HepG2 (cell line): ENCODE measurements around the gene RNF4. TPM values are rescaled to one million over a fixed set of nuclear protein-coding genes. Genes with fewer than 3 reads are reported as not detected.

Source experiments
- ATF7-NPFF ChIP-seq: sonication (generic); formaldehyde crosslinking; IDR thresholded peaks from 2 replicates; pipeline ENCODE4 v1.8.1; 2023; ENCODE audit warnings: mild to moderate bottlenecking, low read depth, missing genetic modification reagents, moderate library complexity
- FOXJ3 ChIP-seq: sonication (generic); formaldehyde crosslinking; IDR thresholded peaks from 2 replicates; pipeline ENCODE4 v1.4.0; 2020; ENCODE audit warnings: missing genetic modification reagents, mild to moderate bottlenecking, borderline replicate concordance
- GATA4 ChIP-seq: sonication (generic); IDR thresholded peaks from 2 replicates; pipeline ENCODE4 v1.6.1; 2016; ENCODE audit warnings: antibody characterized with exemption, low read depth, borderline replicate concordance
- GPBP1L1 ChIP-seq: sonication (generic); formaldehyde crosslinking; IDR thresholded peaks from 2 replicates; pipeline ENCODE4 v1.5.0; 2020; ENCODE audit warnings: mild to moderate bottlenecking, missing genetic modification reagents
- HMGA1 ChIP-seq: sonication (generic); formaldehyde crosslinking; conservative IDR thresholded peaks from 2 replicates; pipeline ENCODE4 v1.4.0; 2020; ENCODE audit warnings: missing genetic modification reagents
- MTF2 ChIP-seq: sonication (generic); formaldehyde crosslinking; IDR thresholded peaks from 2 replicates; pipeline ENCODE4 v1.5.0; 2020; ENCODE audit warnings: missing genetic modification reagents, borderline replicate concordance
- PAWR ChIP-seq: sonication (generic); formaldehyde crosslinking; IDR thresholded peaks from 2 replicates; pipeline ENCODE4 v1.4.0; 2020; ENCODE audit warnings: missing genetic modification reagents, mild to moderate bottlenecking, borderline replicate concordance
- SP5 ChIP-seq: IDR thresholded peaks from 2 replicates; pipeline ENCODE4 v1.6.1; 2016; ENCODE audit warnings: low read depth, borderline replicate concordance
- SRY ChIP-seq: sonication (generic); formaldehyde crosslinking; IDR thresholded peaks from 2 replicates; pipeline ENCODE4 v1.8.0; 2022; ENCODE audit warnings: mild to moderate bottlenecking, missing genetic modification reagents
- TEF ChIP-seq: sonication (generic); formaldehyde crosslinking; IDR thresholded peaks from 2 replicates; pipeline ENCODE4 v1.5.0; 2020; ENCODE audit warnings: missing genetic modification reagents
- ZBTB1 ChIP-seq: sonication (generic); formaldehyde crosslinking; IDR thresholded peaks from 2 replicates; pipeline ENCODE4 v1.4.0; 2020; ENCODE audit warnings: missing genetic modification reagents, borderline replicate concordance
- ZFP36L1 ChIP-seq: sonication (generic); formaldehyde crosslinking; IDR thresholded peaks from 2 replicates; pipeline ENCODE4 v1.8.0; 2022; ENCODE audit warnings: mild to moderate bottlenecking, missing genetic modification reagents, moderate library complexity
- ZFP41 ChIP-seq: sonication (generic); formaldehyde crosslinking; IDR thresholded peaks from 2 replicates; pipeline ENCODE4 v1.4.0; 2020; ENCODE audit warnings: mild to moderate bottlenecking, missing genetic modification reagents, borderline replicate concordance
- ZNF142 ChIP-seq: sonication (generic); formaldehyde crosslinking; IDR thresholded peaks from 2 replicates; pipeline ENCODE4 v1.4.0; 2020; ENCODE audit warnings: missing genetic modification reagents
- ZNF329 ChIP-seq: sonication (generic); formaldehyde crosslinking; IDR thresholded peaks from 2 replicates; pipeline ENCODE4 v1.9.0; 2021; ENCODE audit warnings: low read depth, mild to moderate bottlenecking, missing genetic modification reagents
- ZNF451 ChIP-seq: sonication (generic); formaldehyde crosslinking; IDR thresholded peaks from 2 replicates; pipeline ENCODE4 v1.5.0; 2020; ENCODE audit warnings: mild to moderate bottlenecking, missing genetic modification reagents
- ZNF784 ChIP-seq: sonication (generic); formaldehyde crosslinking; IDR thresholded peaks from 2 replicates; pipeline ENCODE4 v1.5.1; 2020; ENCODE audit warnings: missing genetic modification reagents, mild to moderate bottlenecking, borderline replicate concordance
- polyA plus RNA-seq, 8 experiments: library from polyadenylated mRNA; depleted of rRNA in 3 of 8; stranded (reverse) in 7 of 8; unstranded in 1 of 8; fragments of >200 nt; fragmentation: Illumina TruSeq in 4 of 8; extraction: Trizol in 4 of 8; gene quantifications; 2 replicates each; pipeline versions ENCODE4 v1.2.1 to v1.2.3, GENCODE V29; 2011 to 2016; ENCODE audit warnings: low read depth in 4 of 8, missing spikeins in 1 of 8, mixed read lengths in 1 of 8; ENCODE audit not compliant: insufficient read depth in 1 of 8
- total RNA-seq, 5 experiments: library from RNA; depleted of rRNA; stranded (reverse); fragments of >200 nt; fragmentation: Illumina TruSeq; extraction: Trizol; gene quantifications; 2 replicates each; pipeline ENCODE4 v1.2.3, GENCODE V29; 2016; ENCODE audit warnings: low read depth in 1 of 5
- TF ChIP-seq, protein P1 (sequence below): sonication (generic); formaldehyde crosslinking; IDR thresholded peaks from 2 replicates; pipeline ENCODE4 v1.8.1; 2023; ENCODE audit warnings: mild to moderate bottlenecking, moderate library complexity, missing genetic modification reagents

Gene RNF4
- total and polyA plus RNA-seq, 2 of the 13 experiments (the other 11 are each of a cell fraction or from before 2014, with no cell fraction given) = 38.1 to 45.1 TPM

DNA sequence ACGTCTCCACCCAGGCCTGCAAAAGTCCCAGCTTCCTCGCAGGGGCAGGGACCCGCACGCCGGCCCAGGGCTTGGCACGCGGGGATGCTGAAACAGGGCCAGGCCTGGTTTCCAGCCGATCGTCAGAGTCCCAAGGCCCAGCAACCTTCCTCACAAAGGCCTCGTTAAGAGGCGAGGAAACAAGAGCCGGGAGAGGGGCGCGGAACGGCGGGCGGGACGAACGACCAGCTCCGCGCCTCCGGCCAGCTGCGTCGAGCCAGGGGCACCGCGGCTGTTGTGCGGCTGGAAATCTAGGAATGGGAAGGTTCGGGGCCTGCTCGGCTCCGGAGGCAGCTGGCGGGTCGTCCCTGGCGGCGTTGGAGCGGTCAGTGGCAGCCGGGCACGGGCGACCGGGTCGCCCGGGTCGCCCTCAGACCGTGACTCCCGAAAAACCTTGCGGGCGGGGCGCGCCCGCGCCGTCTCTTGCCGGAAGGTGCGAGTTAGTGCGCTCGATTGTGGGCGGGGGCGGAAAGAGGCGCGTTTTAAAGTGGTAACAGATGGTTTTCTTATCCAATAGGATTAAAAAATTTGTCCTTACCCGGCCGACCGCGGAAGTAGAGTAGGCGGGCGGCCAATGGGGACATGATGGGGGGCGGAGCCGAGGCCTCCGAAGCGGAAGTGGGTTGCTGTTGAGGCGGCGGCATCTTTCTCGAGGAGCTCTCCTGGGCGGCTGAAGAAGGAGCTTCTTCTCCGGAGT, at the start of gene RNF4 (continued):
- TF ChIP-seq GPBP1L1 (CRISPR knock-in tag) (no peak), ZNF784 (CRISPR knock-in tag) (0 out of 2 replicates have a peak, but pooled peaks have one; percentile 56), TEF (CRISPR knock-in tag) (peak; percentile 35; the same call in 1 of the 2 replicates), SP5 (CRISPR knock-in tag) (0 out of 2 replicates have a peak, but pooled peaks have one; percentile 27), HMGA1 (CRISPR knock-in tag) (no peak), ZNF451 (CRISPR knock-in tag) (peak; percentile 17; the same call in 1 of the 2 replicates), MTF2 (CRISPR knock-in tag) (peak; percentile 68; the same call in 1 of the 2 replicates), PAWR (no peak), ZFP36L1 (CRISPR knock-in tag) (peak; percentile 90), SRY (no peak; the same call in 1 of the 2 replicates), GATA4 (0 out of 2 replicates have a peak, but pooled peaks have one; percentile 30), ZNF142 (CRISPR knock-in tag) (0 out of 2 replicates have a peak, but pooled peaks have one; percentile 31), ZNF329 (CRISPR knock-in tag) (no peak), ZFP41 (CRISPR knock-in tag) (peak; percentile 52; the same call in 1 of the 2 replicates), ATF7-NPFF (peak; percentile 13; the same call in 1 of the 2 replicates), ZBTB1 (CRISPR knock-in tag) (no peak), FOXJ3 (CRISPR knock-in tag) (0 out of 2 replicates have a peak, but pooled peaks have one; percentile 23)
- TF ChIP-seq, protein P1, sequence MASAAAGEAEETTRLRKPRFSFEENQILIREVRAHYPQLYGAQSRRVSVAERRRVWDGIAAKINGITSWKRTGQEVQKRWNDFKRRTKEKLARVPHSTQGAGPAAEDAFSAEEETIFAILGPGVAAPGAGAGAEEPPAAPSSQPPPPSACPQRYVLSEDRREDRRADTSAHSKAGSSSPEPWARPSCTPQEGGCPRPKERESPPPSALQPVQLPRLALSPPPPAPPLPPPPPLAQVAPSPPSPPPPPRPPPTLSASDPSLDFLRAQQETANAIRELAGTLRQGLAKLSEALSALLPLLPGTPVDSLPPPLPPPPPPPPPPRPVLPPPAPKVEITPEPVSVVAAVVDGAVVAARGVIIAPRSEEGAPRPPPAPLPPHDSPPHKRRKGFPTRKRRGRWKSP (CRISPR knock-in tag) = 0 out of 2 replicates have a peak, but pooled peaks have one; percentile 27
